Rectal smooth muscle tissue (tissue), 1 donor: ENCODE data around the gene CLIC4.
"Not testable (repeated sequence)": the region's sequence is repeated elsewhere in the genome, so short reads cannot be mapped to it uniquely, and the experiment has no call there.

Source experiments
- H3K27ac ChIP-seq: one replicate; pipeline ENCODE4 v1.7.0; 2013; ENCODE audit warnings: low read depth, low read length, inconsistent platforms
- H3K27me3 ChIP-seq: one replicate; pipeline ENCODE4 v1.7.0; 2013; ENCODE audit warnings: low read length; ENCODE audit not compliant: control insufficient read depth, insufficient read depth
- H3K36me3 ChIP-seq: one replicate; pipeline ENCODE4 v1.7.0; 2013; ENCODE audit warnings: low read length; ENCODE audit not compliant: control insufficient read depth, insufficient read depth
- H3K4me1 ChIP-seq: one replicate; pipeline ENCODE4 v1.7.0; 2013; ENCODE audit warnings: low read length; ENCODE audit not compliant: control insufficient read depth, insufficient read depth
- H3K4me3 ChIP-seq: one replicate; pipeline ENCODE4 v1.7.0; 2013; ENCODE audit warnings: low read length
- H3K9ac ChIP-seq: one replicate; pipeline ENCODE4 v1.7.0; 2013; ENCODE audit warnings: low read length

CLIC4 gene

GRCh38 chr1:24794130-24794502 is 48.9 kb downstream of the CLIC4 start:
- H3K4me1 ChIP-seq, H3K27me3 ChIP-seq, H3K4me3 ChIP-seq, H3K9ac ChIP-seq, H3K36me3 ChIP-seq: not testable (repeated sequence)
- H3K27ac ChIP-seq: peak overlapping the region; percentile 61

GRCh38 chr1:24795236-24795635 is 50.0 kb downstream of the CLIC4 start:
- Histone ChIP-seq H3K4me1 (no peaks in the 10 kb centered on the region), H3K9ac (no peak overlapping the region), H3K36me3 (no peaks in the 10 kb centered on the region), H3K27ac (no peak overlapping the region), H3K4me3 (no peak overlapping the region), H3K27me3 (no peaks in the 10 kb centered on the region)

GRCh38 chr1:24796524-24796923 is 51.3 kb downstream of the CLIC4 start:
- no peak overlapping the region for H3K27ac ChIP-seq
- H3K4me3 ChIP-seq: no peak overlapping the region
- no peaks in the 10 kb centered on the region for H3K27me3 ChIP-seq
- no peaks in the 10 kb centered on the region for H3K36me3 ChIP-seq
- H3K4me1 ChIP-seq: peaks cover 3% of the 10 kb centered on the region
- H3K9ac ChIP-seq: no peak overlapping the region

- not testable (repeated sequence) for H3K4me3 ChIP-seq, H3K27ac ChIP-seq, H3K36me3 ChIP-seq, H3K4me1 ChIP-seq, H3K27me3 ChIP-seq, H3K9ac ChIP-seq
These were observed 54.0 kb downstream of the CLIC4 start for GRCh38 chr1:24799242-24799641.

GRCh38 chr1:24801176-24801575 is 55.9 kb downstream of the CLIC4 start:
- H3K4me1 ChIP-seq: peaks cover 4% of the 10 kb centered on the region
- H3K4me3 ChIP-seq: no peak overlapping the region
- no peak overlapping the region for H3K27ac ChIP-seq
- no peaks in the 10 kb centered on the region for H3K36me3 ChIP-seq
- H3K9ac ChIP-seq: no peak overlapping the region
- no peaks in the 10 kb centered on the region for H3K27me3 ChIP-seq

GRCh38 chr1:24803220-24803619 is 58.0 kb downstream of the CLIC4 start:
- Histone ChIP-seq H3K27me3 (no peaks in the 10 kb centered on the region), H3K9ac (no peak overlapping the region), H3K4me1 (peaks cover 4% of the 10 kb centered on the region), H3K36me3 (no peaks in the 10 kb centered on the region), H3K4me3 (no peak overlapping the region), H3K27ac (peak overlapping the region; percentile 27)

- H3K4me3 ChIP-seq: no peak overlapping the region
- peaks cover 4% of the 10 kb centered on the region for H3K4me1 ChIP-seq
- peak overlapping the region; percentile 52 for H3K27ac ChIP-seq
- no peaks in the 10 kb centered on the region for H3K36me3 ChIP-seq
- no peak overlapping the region for H3K9ac ChIP-seq
- no peaks in the 10 kb centered on the region for H3K27me3 ChIP-seq
These were observed 58.8 kb downstream of the CLIC4 start for GRCh38 chr1:24803987-24804530.

- Histone ChIP-seq H3K9ac (no peak overlapping the region), H3K4me1 (peaks cover 4% of the 10 kb centered on the region), H3K27me3 (no peaks in the 10 kb centered on the region), H3K4me3 (no peak overlapping the region), H3K27ac (no peak overlapping the region), H3K36me3 (no peaks in the 10 kb centered on the region)
These were observed 60.5 kb downstream of the CLIC4 start for GRCh38 chr1:24805534-24806301.

GRCh38 chr1:24806588-24806987 is 61.3 kb downstream of the CLIC4 start:
- Histone ChIP-seq H3K4me3 (no peak overlapping the region), H3K4me1 (peaks cover under 1% of the 10 kb centered on the region), H3K9ac (no peak overlapping the region), H3K27ac (no peak overlapping the region), H3K27me3 (no peaks in the 10 kb centered on the region), H3K36me3 (no peaks in the 10 kb centered on the region)

- H3K36me3 ChIP-seq, H3K4me1 ChIP-seq, H3K9ac ChIP-seq, H3K27me3 ChIP-seq, H3K27ac ChIP-seq, H3K4me3 ChIP-seq: not testable (repeated sequence)
These were observed 66.2 kb downstream of the CLIC4 start for GRCh38 chr1:24811494-24811893.

- not testable (repeated sequence) for H3K27me3 ChIP-seq, H3K4me3 ChIP-seq, H3K36me3 ChIP-seq, H3K9ac ChIP-seq, H3K4me1 ChIP-seq, H3K27ac ChIP-seq
These were observed 75.0 kb downstream of the CLIC4 start for GRCh38 chr1:24820221-24820620.

GRCh38 chr1:24822887-24823286 is 77.6 kb downstream of the CLIC4 start:
- H3K27ac ChIP-seq: no peak overlapping the region
- H3K4me1 ChIP-seq: peaks cover 4% of the 10 kb centered on the region

GRCh38 chr1:24823486-24823885 is 78.2 kb downstream of the CLIC4 start:
- not testable (repeated sequence) for H3K36me3 ChIP-seq, H3K4me1 ChIP-seq, H3K9ac ChIP-seq, H3K4me3 ChIP-seq, H3K27me3 ChIP-seq, H3K27ac ChIP-seq

More at GRCh38 chr1:24822887-24823286, 77.6 kb downstream of the CLIC4 start:
- Histone ChIP-seq H3K4me3 (no peak overlapping the region), H3K36me3 (no peaks in the 10 kb centered on the region), H3K9ac (no peak overlapping the region), H3K27me3 (no peaks in the 10 kb centered on the region)
